ENCODE measurements around the gene UNC93B1. TPM values are rescaled to one million over a fixed set of nuclear protein-coding genes. Genes with fewer than 3 reads are reported as not detected.

Gene UNC93B1
- total and polyA plus RNA-seq, 2 of the 13 experiments (the other 11 are each of a cell fraction or from before 2014, with no cell fraction given) = 8.8 to 18.9 TPM

DNA sequence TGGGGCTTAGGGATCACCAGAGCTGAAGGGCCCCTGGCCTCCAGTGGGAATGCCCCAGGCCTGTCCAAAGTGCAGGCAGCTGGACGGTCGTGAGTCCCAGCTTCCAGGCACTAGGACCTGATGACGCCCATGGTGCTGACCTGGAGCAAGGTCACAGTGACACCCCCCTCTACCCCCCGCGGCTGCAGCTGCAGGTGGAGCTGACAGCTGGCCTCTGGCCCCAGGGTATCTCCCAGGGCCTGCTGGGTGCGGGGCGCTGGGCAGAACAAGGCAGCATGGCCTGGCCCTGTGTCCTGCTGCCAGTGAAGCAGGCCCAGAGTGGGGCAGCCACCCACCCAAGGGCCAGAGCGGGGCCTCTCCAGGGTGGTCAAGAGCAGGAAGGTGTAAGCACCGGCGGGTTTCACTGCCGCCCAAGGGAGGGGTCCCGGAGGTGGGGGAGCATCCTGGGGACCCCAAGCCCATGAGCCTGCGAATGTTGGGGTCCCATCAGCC is 34.4 kb upstream of the UNC93B1 start (continued):
- TF ChIP-seq ZBTB1 (CRISPR knock-in tag; IDR thresholded peaks at IDR 0.05; ENCODE audit: borderline replicate concordance) = no peak
- TF ChIP-seq ZNF282 (IDR thresholded peaks at IDR 0.05; ENCODE audit: partially characterized antibody) = no peak
- peak; percentile 44; the same call in 1 of the 2 replicates for TF ChIP-seq ZIK1 (CRISPR knock-in tag; IDR thresholded peaks at IDR 0.05; ENCODE audit: borderline replicate concordance, low read depth)
- 0 out of 2 replicates have a peak, but pooled peaks have one; percentile 60 for TF ChIP-seq MAF1 (CRISPR knock-in tag; IDR thresholded peaks at IDR 0.05; ENCODE audit: borderline replicate concordance)
- no peak for TF ChIP-seq ZNF329 (CRISPR knock-in tag; IDR thresholded peaks at IDR 0.05; ENCODE audit: low read depth)
- TF ChIP-seq ZSCAN9 (CRISPR knock-in tag; IDR thresholded peaks at IDR 0.05; ENCODE audit: borderline replicate concordance) = peak; percentile 72; the same call in 1 of the 2 replicates
- no peak for TF ChIP-seq NONO (IDR thresholded peaks at IDR 0.05)
- peak; percentile 98 for TF ChIP-seq NONO (CRISPR knock-in tag; conservative IDR thresholded peaks at IDR 0.05)
- peak; percentile 86; the same call in 1 of the 2 replicates for TF ChIP-seq SATB2 (CRISPR knock-in tag; IDR thresholded peaks at IDR 0.05)
- TF ChIP-seq, protein P1, sequence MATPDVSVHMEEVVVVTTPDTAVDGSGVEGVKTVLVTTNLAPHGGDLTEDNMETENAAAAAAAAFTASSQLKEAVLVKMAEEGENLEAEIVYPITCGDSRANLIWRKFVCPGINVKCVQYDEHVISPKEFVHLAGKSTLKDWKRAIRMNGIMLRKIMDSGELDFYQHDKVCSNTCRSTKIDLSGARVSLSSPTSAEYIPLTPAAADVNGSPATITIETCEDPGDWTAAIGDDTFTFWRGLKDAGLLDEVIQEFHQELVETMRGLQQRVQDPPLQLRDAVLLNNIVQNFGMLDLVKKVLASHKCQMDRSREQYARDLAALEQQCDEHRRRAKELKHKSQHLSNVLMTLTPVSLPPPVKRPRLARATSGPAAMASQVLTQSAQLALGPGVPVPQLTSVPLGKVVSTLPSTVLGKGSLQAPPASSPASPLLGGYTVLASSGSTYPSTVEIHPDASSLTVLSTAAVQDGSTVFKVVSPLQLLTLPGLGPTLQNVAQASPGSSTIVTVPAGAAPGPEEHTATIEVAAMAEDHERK (CRISPR knock-in tag; IDR thresholded peaks at IDR 0.05; ENCODE audit: low read depth) = no peak
- TF ChIP-seq, protein P2, sequence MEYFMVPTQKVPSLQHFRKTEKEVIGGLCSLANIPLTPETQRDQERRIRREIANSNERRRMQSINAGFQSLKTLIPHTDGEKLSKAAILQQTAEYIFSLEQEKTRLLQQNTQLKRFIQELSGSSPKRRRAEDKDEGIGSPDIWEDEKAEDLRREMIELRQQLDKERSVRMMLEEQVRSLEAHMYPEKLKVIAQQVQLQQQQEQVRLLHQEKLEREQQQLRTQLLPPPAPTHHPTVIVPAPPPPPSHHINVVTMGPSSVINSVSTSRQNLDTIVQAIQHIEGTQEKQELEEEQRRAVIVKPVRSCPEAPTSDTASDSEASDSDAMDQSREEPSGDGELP (IDR thresholded peaks at IDR 0.05; ENCODE audit: borderline replicate concordance, low read depth) = peak; percentile 99
- peak; percentile 74 for TF ChIP-seq GABPB1 (CRISPR knock-in tag; IDR thresholded peaks at IDR 0.05)
- peak; percentile 81; the same call in 1 of the 2 replicates for TF ChIP-seq ZNF335 (CRISPR knock-in tag; IDR thresholded peaks at IDR 0.05)
- TF ChIP-seq ZNF773 (CRISPR knock-in tag; IDR thresholded peaks at IDR 0.05; ENCODE audit: borderline replicate concordance) = 0 out of 2 replicates have a peak, but pooled peaks have one; percentile 23
- TF ChIP-seq XBP1 (CRISPR knock-in tag; IDR thresholded peaks at IDR 0.05) = no peak
- TF ChIP-seq, protein P3, sequence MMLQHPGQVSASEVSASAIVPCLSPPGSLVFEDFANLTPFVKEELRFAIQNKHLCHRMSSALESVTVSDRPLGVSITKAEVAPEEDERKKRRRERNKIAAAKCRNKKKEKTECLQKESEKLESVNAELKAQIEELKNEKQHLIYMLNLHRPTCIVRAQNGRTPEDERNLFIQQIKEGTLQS (CRISPR knock-in tag; IDR thresholded peaks at IDR 0.05) = peak; percentile 79
- TF ChIP-seq, protein P4, sequence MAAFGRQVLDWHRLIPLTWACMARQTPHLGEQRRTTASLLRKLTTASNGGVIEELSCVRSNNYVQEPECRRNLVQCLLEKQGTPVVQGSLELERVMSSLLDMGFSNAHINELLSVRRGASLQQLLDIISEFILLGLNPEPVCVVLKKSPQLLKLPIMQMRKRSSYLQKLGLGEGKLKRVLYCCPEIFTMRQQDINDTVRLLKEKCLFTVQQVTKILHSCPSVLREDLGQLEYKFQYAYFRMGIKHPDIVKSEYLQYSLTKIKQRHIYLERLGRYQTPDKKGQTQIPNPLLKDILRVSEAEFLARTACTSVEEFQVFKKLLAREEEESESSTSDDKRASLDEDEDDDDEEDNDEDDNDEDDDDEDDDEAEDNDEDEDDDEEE (CRISPR knock-in tag; IDR thresholded peaks at IDR 0.05) = peak; percentile 58; the same call in 1 of the 2 replicates
- TF ChIP-seq, protein P5, sequence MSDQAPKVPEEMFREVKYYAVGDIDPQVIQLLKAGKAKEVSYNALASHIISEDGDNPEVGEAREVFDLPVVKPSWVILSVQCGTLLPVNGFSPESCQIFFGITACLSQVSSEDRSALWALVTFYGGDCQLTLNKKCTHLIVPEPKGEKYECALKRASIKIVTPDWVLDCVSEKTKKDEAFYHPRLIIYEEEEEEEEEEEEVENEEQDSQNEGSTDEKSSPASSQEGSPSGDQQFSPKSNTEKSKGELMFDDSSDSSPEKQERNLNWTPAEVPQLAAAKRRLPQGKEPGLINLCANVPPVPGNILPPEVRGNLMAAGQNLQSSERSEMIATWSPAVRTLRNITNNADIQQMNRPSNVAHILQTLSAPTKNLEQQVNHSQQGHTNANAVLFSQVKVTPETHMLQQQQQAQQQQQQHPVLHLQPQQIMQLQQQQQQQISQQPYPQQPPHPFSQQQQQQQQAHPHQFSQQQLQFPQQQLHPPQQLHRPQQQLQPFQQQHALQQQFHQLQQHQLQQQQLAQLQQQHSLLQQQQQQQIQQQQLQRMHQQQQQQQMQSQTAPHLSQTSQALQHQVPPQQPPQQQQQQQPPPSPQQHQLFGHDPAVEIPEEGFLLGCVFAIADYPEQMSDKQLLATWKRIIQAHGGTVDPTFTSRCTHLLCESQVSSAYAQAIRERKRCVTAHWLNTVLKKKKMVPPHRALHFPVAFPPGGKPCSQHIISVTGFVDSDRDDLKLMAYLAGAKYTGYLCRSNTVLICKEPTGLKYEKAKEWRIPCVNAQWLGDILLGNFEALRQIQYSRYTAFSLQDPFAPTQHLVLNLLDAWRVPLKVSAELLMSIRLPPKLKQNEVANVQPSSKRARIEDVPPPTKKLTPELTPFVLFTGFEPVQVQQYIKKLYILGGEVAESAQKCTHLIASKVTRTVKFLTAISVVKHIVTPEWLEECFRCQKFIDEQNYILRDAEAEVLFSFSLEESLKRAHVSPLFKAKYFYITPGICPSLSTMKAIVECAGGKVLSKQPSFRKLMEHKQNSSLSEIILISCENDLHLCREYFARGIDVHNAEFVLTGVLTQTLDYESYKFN (CRISPR knock-in tag; conservative IDR thresholded peaks at IDR 0.05) = peak; percentile 99
- TF ChIP-seq RFXAP (CRISPR knock-in tag; IDR thresholded peaks at IDR 0.05; ENCODE audit: borderline replicate concordance) = no peak; the same call in 1 of the 2 replicates
- no peak for TF ChIP-seq ZNF703 (CRISPR knock-in tag; IDR thresholded peaks at IDR 0.05; ENCODE audit: borderline replicate concordance)
- TF ChIP-seq FOXP1 (IDR thresholded peaks at IDR 0.05) = no peak
- TF ChIP-seq FOXP1 (CRISPR knock-in tag; IDR thresholded peaks at IDR 0.05) = peak; percentile 59
